Endodermal cell (in vitro differentiated cells): ENCODE measurements around the gene SPTB. TPM values are rescaled to one million over a fixed set of nuclear protein-coding genes. Genes with fewer than 3 reads are reported as not detected.

Experiments
- DNase-seq: peaks from one replicate; pipeline ENCODE4 v3.0.0-alpha.2; 2017
- H3K27ac ChIP-seq: 2 replicates; pipeline ENCODE4 v1.5.1; 2013; ENCODE audit warnings: mild to moderate bottlenecking, low read depth, low read length, moderate library complexity
- H3K27me3 ChIP-seq: 2 replicates; pipeline ENCODE4 v1.6.1; 2013; ENCODE audit warnings: mild to moderate bottlenecking, low read length, moderate library complexity; ENCODE audit not compliant: insufficient read depth, control insufficient read depth, poor library complexity, severe bottlenecking
- H3K36me3 ChIP-seq: 2 replicates; pipeline ENCODE4 v1.7.0; 2013; ENCODE audit warnings: mild to moderate bottlenecking, low read length, moderate library complexity; ENCODE audit not compliant: control insufficient read depth, insufficient read depth
- H3K4me1 ChIP-seq: one replicate; pipeline ENCODE4 v1.7.0; 2013; ENCODE audit warnings: low read length; ENCODE audit not compliant: control insufficient read depth, insufficient read depth
- H3K4me3 ChIP-seq: 2 replicates; pipeline ENCODE4 v1.5.1; 2013; ENCODE audit warnings: mild to moderate bottlenecking, low read length, moderate library complexity
- H3K9ac ChIP-seq: 2 replicates; pipeline ENCODE4 v1.6.1; 2013; ENCODE audit warnings: mild to moderate bottlenecking, low read length, moderate library complexity; ENCODE audit not compliant: poor library complexity, severe bottlenecking; ENCODE audit errors: extremely low read depth
- H3K9me3 ChIP-seq: 2 replicates; pipeline ENCODE4 v1.6.1; 2013; ENCODE audit warnings: mild to moderate bottlenecking, low read length, moderate library complexity; ENCODE audit not compliant: control insufficient read depth
- H3K27ac Mint-ChIP-seq: 2 replicates; pipeline ENCODE4 v1.8.0; 2020; ENCODE audit warnings: mixed read lengths
- H3K27me3 Mint-ChIP-seq: 2 replicates; pipeline ENCODE4 v1.8.0; 2021; ENCODE audit warnings: mild to moderate bottlenecking, mixed read lengths; ENCODE audit not compliant: insufficient read depth
- H3K36me3 Mint-ChIP-seq: 2 replicates; pipeline ENCODE4 v1.8.0; 2020; ENCODE audit warnings: low read depth, mixed read lengths
- H3K4me1 Mint-ChIP-seq: 2 replicates; pipeline ENCODE4 v1.8.0; 2020; ENCODE audit warnings: mixed read lengths
- H3K4me3 Mint-ChIP-seq: 2 replicates; pipeline ENCODE4 v1.8.0; 2020; ENCODE audit warnings: mild to moderate bottlenecking, moderate library complexity, mixed read lengths
- H3K9me3 Mint-ChIP-seq: 2 replicates; pipeline ENCODE4 v1.8.0; 2020; ENCODE audit warnings: mild to moderate bottlenecking, mixed read lengths
- CTCF ChIP-seq: fragments of 200-600 bp; sonication (generic); conservative IDR thresholded peaks from 2 replicates; pipeline ENCODE4 v1.5.0; 2021; ENCODE audit warnings: antibody characterized with exemption, mild to moderate bottlenecking
- WGBS, 2 experiments: methylation state at CpG; one replicate each; pipeline versions ENCODE4 v1.1.5 to v1.1.7; 2013; ENCODE audit warnings: missing lambda C conversion rate in 2 of 2, mixed read lengths in 1 of 2; ENCODE audit not compliant: insufficient coverage in 1 of 2, insufficient read length in 1 of 2; 5-methylcytosine and 5-hydroxymethylcytosine counted together
- total RNA-seq, 2 donors: library from RNA; stranded (reverse); fragmentation: NEBNext Ultra II Directional in 1 of 2; extraction: Animal tissue kit (Norgen Biotek cat#: 25700) in 1 of 2; gene quantifications; 2 replicates in 1 of 2; 3 replicates in 1 of 2; pipeline ENCODE4 v1.2.1, GENCODE V29; 2021

SPTB gene
- total RNA-seq, 2 donors from 2014 or later: 0.77 to 1.4 TPM

DNA sequence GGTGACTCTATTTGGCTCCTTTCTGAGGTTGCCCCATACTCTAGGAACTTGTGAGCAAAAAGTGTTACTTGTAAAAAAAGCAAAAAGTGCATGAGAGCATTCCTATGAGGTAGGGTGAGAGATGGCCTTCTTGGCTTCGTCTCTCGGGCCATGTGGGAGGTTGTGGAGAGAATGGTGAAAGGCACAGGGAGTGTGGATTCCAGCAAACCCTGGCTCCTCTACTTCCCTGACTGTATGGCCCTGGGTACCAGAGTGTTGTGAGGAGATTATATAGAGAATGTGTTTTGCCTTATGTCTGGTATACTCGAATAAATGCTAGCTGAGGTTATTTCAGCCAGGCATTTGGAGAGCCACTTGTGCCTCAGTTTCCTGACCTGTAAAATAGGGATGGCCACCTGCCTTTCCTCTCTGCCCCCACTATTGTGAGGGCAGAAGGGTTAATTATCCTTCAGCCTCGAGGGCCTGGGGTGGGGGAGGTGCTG, 164.5 kb downstream of the SPTB start:
- H3K4me1 ChIP-seq: peaks cover 21% of the 10 kb centered on the region
- H3K9ac ChIP-seq: no peak overlapping the region

DNA sequence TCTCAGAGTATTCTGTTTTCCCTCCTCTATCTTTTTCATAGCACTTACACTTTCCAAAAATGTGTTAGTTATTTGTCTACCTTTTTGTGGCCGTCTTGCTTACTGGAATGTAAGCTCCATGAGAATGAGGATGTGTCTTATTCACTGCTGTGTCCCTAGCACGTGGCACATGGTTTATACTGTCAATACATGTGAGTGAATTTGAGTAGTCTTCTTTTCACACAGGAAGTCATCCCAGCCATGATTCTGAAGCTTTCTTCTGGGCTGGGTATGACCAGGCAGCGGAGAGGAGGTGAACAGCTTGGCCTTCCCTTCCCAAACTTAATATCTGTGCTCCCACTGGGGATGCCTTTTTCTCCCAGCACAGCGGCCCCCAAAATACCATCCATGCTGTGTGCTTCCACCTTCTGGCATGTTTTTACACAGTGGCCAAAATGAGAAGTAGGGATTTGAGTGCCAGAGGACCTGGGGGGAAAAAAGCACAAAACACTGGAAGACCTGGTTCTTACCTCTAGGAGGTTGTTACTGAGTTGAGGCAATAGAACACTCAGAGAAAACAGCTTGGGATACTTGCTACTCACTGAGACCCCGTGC, 165.2 kb downstream of the SPTB start:
- Histone ChIP-seq H3K9ac (no peak overlapping the region), H3K4me3 (no peak overlapping the region), H3K36me3 (no peaks in the 10 kb centered on the region), H3K9me3 (peaks cover 28% of the 10 kb centered on the region), H3K27me3 (no peaks in the 10 kb centered on the region), H3K27ac (no peak overlapping the region), H3K4me1 (peaks cover 19% of the 10 kb centered on the region)
- Mint-ChIP-seq H3K4me1 (peaks cover 41% of the 10 kb centered on the region), H3K4me3 (no peak overlapping the region), H3K9me3 (peaks cover 25% of the 10 kb centered on the region), H3K27me3 (peaks cover 10% of the 10 kb centered on the region), H3K36me3 (peaks cover 23% of the 10 kb centered on the region), H3K27ac (no peak overlapping the region)
- TF ChIP-seq CTCF: no peak
- DNase-seq: peak; percentile 29
- 91 to 93% methylated on average over 4 to 5 of the region's 5 CpGs for WGBS, 2 experiments

More for the DNA sequence above, 164.5 kb downstream of the SPTB start:
- no peak overlapping the region for H3K27ac Mint-ChIP-seq
- Histone ChIP-seq H3K27ac (no peak overlapping the region), H3K4me3 (peak overlapping the region; percentile 66), H3K9me3 (peaks cover 28% of the 10 kb centered on the region), H3K27me3 (no peaks in the 10 kb centered on the region), H3K36me3 (no peaks in the 10 kb centered on the region)
- DNase-seq: peak; percentile 56
- H3K4me3 Mint-ChIP-seq: peak overlapping the region; percentile 50
- peaks cover 22% of the 10 kb centered on the region for H3K36me3 Mint-ChIP-seq
- WGBS, 2 experiments: 52% methylated on average over 4 of the region's 4 CpGs; no CpG with 5 or more reads in 1 of the 2 experiments
- no peak for TF ChIP-seq CTCF
- H3K9me3 Mint-ChIP-seq: peaks cover 25% of the 10 kb centered on the region
- H3K27me3 Mint-ChIP-seq: peaks cover 8% of the 10 kb centered on the region
- peaks cover 46% of the 10 kb centered on the region for H3K4me1 Mint-ChIP-seq

DNA sequence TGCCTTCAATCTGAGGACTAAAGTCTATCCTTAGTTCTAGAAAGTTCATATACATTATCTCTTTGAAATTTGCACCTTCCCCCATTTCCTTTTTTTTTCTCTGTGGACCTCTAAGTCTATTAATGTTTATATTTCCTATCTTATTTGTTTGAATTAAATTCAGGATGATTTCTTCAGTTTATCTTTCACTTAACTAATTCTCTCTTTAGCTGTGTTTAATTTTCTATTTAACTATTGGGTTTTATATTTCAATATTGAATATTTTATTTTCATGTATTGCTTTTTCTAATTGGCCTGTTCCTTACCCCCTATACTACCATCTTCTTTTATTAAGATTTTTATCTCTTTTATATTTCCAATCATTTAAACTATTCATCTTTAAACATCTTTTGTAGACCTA, 166.0 kb downstream of the SPTB start:
- no peaks in the 10 kb centered on the region for H3K27me3 ChIP-seq
- Mint-ChIP-seq H3K9me3 (peaks cover 25% of the 10 kb centered on the region), H3K27me3 (peaks cover 13% of the 10 kb centered on the region), H3K4me1 (peaks cover 43% of the 10 kb centered on the region), H3K36me3 (peaks cover 23% of the 10 kb centered on the region), H3K27ac (no peak overlapping the region), H3K4me3 (no peak overlapping the region)
- no peak for TF ChIP-seq CTCF
- DNase-seq: no peak
- peaks cover 25% of the 10 kb centered on the region for H3K4me1 ChIP-seq
- no peak overlapping the region for H3K9ac ChIP-seq
- no peak overlapping the region for H3K27ac ChIP-seq
- H3K9me3 ChIP-seq: peaks cover 28% of the 10 kb centered on the region
- H3K36me3 ChIP-seq: no peaks in the 10 kb centered on the region
- H3K4me3 ChIP-seq: no peak overlapping the region
